Measurements from ENCODE around the gene BRD3OS.

Gene BRD3OS

DNA sequence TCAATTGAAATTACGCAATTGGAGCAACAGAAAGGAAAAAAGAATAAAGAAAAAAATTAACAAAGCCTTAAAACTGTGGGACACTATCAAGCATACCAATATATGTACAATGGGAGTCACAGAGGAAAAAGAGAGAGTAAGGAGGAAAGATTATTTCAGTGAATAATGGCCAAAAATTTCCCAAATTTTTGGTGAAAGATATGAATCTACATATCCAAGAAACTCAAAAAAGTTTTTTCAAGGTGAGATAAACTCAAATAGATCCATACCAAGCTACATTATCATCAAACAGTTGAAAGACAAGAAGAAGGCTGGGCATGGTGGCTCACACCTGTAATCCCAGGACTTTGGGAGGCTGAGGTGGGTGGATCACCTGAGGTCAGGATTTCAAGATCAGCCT is 51.4 kb downstream of the BRD3OS start:
- H3K4me3 ChIP-seq (ENCODE audit: low read depth in 1 of 2, low read length in 1 of 2) = no peak overlapping the region
- H3K9me3 ChIP-seq = no peaks in the 10 kb centered on the region
- no peaks in the 10 kb centered on the region for H3K4me1 ChIP-seq (ENCODE audit: control insufficient read depth in 1 of 2, insufficient read depth in 1 of 2, low read depth in 1 of 2, low read length in 1 of 2)
- TF ChIP-seq, protein P1, sequence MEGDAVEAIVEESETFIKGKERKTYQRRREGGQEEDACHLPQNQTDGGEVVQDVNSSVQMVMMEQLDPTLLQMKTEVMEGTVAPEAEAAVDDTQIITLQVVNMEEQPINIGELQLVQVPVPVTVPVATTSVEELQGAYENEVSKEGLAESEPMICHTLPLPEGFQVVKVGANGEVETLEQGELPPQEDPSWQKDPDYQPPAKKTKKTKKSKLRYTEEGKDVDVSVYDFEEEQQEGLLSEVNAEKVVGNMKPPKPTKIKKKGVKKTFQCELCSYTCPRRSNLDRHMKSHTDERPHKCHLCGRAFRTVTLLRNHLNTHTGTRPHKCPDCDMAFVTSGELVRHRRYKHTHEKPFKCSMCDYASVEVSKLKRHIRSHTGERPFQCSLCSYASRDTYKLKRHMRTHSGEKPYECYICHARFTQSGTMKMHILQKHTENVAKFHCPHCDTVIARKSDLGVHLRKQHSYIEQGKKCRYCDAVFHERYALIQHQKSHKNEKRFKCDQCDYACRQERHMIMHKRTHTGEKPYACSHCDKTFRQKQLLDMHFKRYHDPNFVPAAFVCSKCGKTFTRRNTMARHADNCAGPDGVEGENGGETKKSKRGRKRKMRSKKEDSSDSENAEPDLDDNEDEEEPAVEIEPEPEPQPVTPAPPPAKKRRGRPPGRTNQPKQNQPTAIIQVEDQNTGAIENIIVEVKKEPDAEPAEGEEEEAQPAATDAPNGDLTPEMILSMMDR (IDR thresholded peaks at IDR 0.05) = no peak
- no peaks in the 10 kb centered on the region for H3K36me3 ChIP-seq
- H3K27ac ChIP-seq = no peak overlapping the region
- H3K27me3 ChIP-seq = peaks cover 20% of the 10 kb centered on the region
